Lower leg skin (tissue), 4 donors: ENCODE results near the gene PPP4R3A. TPM values are rescaled to one million over a fixed set of nuclear protein-coding genes. Genes with fewer than 3 reads are reported as not detected.
A peak's percentile ranks its signal among the peaks of the same experiment; 100 is the strongest.

Experiments
- DNase-seq, 2 donors: peaks; one replicate each; pipeline ENCODE4 v3.0.0-alpha.2; 2019; ENCODE audit warnings: low spot score in 2 of 2
- H3K4me3 ChIP-seq: fragments of 200-600 bp; sonication (generic); 2 replicates; pipeline ENCODE4 v1.5.1; 2017; ENCODE audit warnings: mild to moderate bottlenecking, low read depth; ENCODE audit not compliant: poor library complexity, severe bottlenecking
- POLR2A ChIP-seq, 2 donors: fragments of 450-650 bp; IDR thresholded peaks; one replicate each; pipeline ENCODE4 v1.6.1; 2016 to 2017; ENCODE audit warnings: antibody characterized with exemption in 2 of 2, mild to moderate bottlenecking in 1 of 2, moderate library complexity in 1 of 2
- WGBS, 2 donors: methylation state at CpG; one replicate each; pipeline ENCODE4 v1.1.5; 2018; 5-methylcytosine and 5-hydroxymethylcytosine counted together
- intact Hi-C: fragments of 100-400 bp; cut with DNase I; formaldehyde crosslinking; loops from one replicate; pipeline ENCODE4 v1.15.0; 2023; ENCODE audit warnings: low total_unique reads
- total RNA-seq, 4 donors: library from RNA; depleted of rRNA; stranded (reverse); fragments of >200 nt; gene quantifications; one replicate each; pipeline ENCODE4 v1.1.0, GENCODE V29; 2016
- TF ChIP-seq, protein P1 (sequence below), 3 donors: fragments of 450-650 bp; IDR thresholded peaks; one replicate each; pipeline ENCODE4 v1.5.1; 2016; ENCODE audit warnings: antibody characterized with exemption in 3 of 3, mild to moderate bottlenecking in 3 of 3, moderate library complexity in 2 of 3

The PPP4R3A gene
- total RNA-seq, 4 donors from 2014 or later, result 86.5 to 115 (median 88.9) TPM

- DNase-seq, result peak in 1 of 2 donors; percentile 86
- WGBS, 2 donors, result 0% methylated on average over 11 of the region's 53 CpGs; no CpG with 5 or more reads in 1 of the 2 donors
- no peak for TF ChIP-seq POLR2A (IDR thresholded peaks at IDR 0.05)
- TF ChIP-seq, protein P1, sequence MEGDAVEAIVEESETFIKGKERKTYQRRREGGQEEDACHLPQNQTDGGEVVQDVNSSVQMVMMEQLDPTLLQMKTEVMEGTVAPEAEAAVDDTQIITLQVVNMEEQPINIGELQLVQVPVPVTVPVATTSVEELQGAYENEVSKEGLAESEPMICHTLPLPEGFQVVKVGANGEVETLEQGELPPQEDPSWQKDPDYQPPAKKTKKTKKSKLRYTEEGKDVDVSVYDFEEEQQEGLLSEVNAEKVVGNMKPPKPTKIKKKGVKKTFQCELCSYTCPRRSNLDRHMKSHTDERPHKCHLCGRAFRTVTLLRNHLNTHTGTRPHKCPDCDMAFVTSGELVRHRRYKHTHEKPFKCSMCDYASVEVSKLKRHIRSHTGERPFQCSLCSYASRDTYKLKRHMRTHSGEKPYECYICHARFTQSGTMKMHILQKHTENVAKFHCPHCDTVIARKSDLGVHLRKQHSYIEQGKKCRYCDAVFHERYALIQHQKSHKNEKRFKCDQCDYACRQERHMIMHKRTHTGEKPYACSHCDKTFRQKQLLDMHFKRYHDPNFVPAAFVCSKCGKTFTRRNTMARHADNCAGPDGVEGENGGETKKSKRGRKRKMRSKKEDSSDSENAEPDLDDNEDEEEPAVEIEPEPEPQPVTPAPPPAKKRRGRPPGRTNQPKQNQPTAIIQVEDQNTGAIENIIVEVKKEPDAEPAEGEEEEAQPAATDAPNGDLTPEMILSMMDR (IDR thresholded peaks at IDR 0.05), result no peak
- intact Hi-C loops, result loop anchor here (2.0 kb wide), 1 partner anchor 95 kb away; no protein-coding TSS in a partner anchor
- peak overlapping the region; percentile 54 for H3K4me3 ChIP-seq
Observed at GRCh38 chr14:91417983-91418386, 92.1 kb downstream of the PPP4R3A start.

DNA sequence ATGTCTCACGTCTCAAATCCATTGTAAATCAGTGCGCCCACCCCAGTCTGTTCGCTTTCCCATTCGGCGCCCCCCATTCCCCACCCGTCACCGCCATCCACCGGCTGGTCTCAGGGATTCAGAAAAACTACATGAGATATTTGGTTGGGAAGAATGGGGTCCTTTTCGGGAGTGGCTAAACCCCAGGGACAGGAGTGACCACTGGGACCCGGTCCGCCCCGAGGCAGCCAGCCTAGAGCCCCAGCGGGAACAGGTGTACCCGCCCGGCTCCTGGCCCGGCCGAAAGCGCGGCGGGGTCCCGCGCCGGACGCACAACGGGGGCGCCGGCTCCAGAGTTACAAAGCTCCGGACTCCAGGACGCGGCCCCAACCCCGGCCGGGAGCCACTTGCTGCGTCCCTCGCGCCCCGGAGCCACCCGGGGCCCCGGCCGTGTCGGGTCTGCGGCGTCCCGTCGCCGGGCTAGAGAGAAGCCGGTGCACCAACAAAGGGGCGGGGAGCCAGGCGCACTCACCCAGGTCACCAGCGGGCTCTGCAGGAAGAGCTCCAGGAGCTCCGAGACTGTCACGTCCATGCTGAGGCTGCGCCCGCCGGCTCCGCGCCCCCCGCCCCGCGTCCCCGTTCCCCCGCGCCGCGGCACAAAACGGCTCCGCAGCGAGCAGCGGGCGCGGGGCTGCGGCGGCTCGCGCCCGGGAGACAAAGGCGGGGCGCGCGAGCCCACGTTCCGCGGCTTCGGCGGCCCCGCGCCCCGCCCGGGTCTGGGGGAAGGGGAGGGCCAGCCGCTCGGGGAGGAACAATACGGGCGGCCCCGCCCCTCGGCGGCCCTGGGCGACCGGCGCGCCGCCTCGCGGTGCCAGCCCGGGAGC is 92.8 kb downstream of the PPP4R3A start, which contains the start of gene CCDC88C:
TSS of gene CCDC88C (minus strand) at position 701 of the 863 bp plus-strand sequence. CDS start at position 571, 130 bp downstream.
- no peak for TF ChIP-seq POLR2A (IDR thresholded peaks at IDR 0.05)
- TF ChIP-seq, protein P1 (IDR thresholded peaks at IDR 0.05), result no peak
- intact Hi-C loops, result no loop called here
- 2 to 7% methylated on average over 15 to 54 of the region's 103 CpGs for WGBS, 2 donors
- H3K4me3 ChIP-seq, result peak within 1 kb of the TSS; percentile 54
- DNase-seq, result peak in 1 of 2 donors; percentile 93

DNA sequence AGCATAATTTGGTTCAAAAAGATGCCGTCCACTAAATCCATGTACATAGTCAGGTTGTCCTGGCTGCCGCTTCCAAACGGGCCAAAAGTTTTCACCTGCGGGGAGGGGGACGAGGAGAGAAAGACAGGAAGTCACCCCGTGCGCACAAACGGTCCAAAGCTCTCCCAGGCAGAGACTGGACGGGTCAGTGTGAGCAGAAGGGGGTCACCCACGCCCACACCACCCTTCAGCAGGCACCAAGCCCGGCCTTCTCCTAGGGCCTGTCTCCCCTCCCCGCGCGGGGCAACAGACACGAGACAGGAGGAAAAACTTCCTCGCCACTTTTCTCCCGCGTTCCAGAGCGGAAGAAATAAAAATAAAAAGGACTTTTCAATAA is 93.4 kb downstream of the PPP4R3A start:
- H3K4me3 ChIP-seq, result peak overlapping the region; percentile 54
- TF ChIP-seq, protein P1 (IDR thresholded peaks at IDR 0.05), result no peak
- no peak for TF ChIP-seq POLR2A (IDR thresholded peaks at IDR 0.05)
- WGBS, 2 donors, result 10 to 24% methylated on average over 19 of the region's 19 CpGs
- intact Hi-C loops, result no loop called here
- no peak for DNase-seq

DNA sequence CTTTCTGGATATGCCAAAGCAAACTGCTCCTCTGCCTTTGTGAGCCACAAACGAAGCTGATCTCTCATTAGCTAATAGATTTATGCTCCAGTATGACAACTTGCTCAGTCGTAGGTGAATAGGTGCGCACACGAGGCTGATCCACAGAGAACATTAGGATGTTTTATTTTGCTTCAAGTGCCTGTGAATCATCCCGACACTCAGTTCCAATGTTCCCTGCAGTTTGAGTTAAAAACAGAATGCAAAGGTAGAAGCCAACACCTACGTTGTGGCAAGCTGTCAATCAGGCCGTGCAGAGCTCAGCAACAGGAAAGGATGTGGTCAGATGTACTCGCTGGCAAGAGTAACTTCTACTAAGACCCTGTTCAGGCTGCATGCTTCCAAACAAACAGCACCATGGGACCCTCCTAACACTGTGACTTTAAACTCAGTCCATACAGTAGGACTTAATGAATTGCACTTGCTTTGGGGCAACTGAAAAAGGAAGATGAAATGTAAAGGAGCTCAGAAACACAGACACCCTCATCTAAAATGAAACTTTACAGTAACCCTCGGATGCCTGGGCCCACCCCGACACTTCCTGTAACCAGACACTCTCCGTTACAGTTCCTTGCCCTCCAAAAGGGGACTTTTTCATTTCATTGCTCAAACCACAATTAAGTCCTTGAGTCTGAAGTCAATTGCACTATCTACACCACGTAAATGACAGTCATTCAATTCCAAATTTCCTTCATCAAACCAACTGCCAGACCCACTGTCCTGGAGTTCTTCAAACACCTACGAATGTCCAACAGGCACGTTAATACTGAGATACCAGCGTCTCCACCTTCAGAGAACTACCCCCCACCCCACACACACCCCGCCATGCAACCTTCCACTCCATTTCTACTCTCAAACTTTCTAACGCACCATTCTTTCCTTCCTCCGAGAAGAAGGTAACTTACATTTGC is 94.0 kb downstream of the PPP4R3A start:
- intact Hi-C loops, result no loop called here
- TF ChIP-seq POLR2A (IDR thresholded peaks at IDR 0.05), result no peak
- TF ChIP-seq, protein P1 (IDR thresholded peaks at IDR 0.05), result no peak
- WGBS, 2 donors, result 33 to 37% methylated on average over 18 of the region's 18 CpGs
- DNase-seq, result no peak
- H3K4me3 ChIP-seq, result peak overlapping the region; percentile 54

GRCh38 chr14:91414475-91414833 is 95.7 kb downstream of the PPP4R3A start:
- intact Hi-C loops, result no loop called here
- H3K4me3 ChIP-seq, result no peak overlapping the region
- DNase-seq, result no peak
- TF ChIP-seq POLR2A (IDR thresholded peaks at IDR 0.05), result no peak
- TF ChIP-seq, protein P1 (IDR thresholded peaks at IDR 0.05), result no peak
- 92 to 98% methylated on average over 3 of the region's 3 CpGs for WGBS, 2 donors
